NCI-H1092 treated with DMSO at 0.1 percent for 48 hours (cell line): ENCODE results near the gene PLXNB2.

Source experiments
- DNase-seq: peaks from one replicate; lab custom pipeline; 2025; lab: John Stamatoyannopoulos, UW

The PLXNB2 gene

DNA sequence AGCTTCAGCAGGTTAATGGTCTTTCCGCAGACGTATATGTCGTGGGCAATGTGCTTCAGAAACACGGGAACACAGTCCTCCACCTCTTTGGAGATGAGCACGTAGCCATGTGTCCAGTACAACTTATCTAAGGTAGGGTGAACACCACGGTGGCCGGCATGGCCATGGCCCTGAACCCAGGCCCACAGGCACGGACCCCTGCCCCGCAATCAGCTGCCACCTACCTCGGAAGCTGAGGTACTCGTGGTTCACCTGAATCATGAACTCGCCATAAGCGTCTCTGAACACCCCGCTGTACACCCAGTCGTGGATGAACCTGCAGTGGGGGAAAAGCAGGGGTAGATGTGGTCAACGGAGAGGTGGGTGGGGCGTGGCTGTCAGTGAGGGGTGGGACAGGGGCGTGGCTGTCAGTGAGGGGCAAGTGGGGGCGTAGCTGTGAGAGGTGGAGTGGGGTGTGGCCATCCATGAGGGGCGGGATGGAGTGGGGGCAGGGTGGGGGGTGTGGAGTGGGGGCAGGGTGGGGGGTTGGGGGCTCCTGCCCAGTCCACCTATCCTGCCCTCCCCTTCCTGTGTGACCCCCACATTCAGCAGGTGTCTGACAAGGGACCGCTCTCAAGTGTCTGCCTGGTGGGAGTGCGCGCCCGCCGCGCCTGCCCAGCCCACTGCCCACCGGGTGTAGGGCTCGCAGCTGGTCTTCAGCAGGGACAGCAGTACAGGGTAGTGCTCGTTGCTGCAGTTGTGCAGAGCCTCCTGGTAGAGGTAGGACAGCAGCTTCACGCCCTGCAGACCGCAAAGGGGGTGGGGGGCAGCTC lies 81.2 kb downstream of the PLXNB2 start:
- DNase-seq: no peak

DNA sequence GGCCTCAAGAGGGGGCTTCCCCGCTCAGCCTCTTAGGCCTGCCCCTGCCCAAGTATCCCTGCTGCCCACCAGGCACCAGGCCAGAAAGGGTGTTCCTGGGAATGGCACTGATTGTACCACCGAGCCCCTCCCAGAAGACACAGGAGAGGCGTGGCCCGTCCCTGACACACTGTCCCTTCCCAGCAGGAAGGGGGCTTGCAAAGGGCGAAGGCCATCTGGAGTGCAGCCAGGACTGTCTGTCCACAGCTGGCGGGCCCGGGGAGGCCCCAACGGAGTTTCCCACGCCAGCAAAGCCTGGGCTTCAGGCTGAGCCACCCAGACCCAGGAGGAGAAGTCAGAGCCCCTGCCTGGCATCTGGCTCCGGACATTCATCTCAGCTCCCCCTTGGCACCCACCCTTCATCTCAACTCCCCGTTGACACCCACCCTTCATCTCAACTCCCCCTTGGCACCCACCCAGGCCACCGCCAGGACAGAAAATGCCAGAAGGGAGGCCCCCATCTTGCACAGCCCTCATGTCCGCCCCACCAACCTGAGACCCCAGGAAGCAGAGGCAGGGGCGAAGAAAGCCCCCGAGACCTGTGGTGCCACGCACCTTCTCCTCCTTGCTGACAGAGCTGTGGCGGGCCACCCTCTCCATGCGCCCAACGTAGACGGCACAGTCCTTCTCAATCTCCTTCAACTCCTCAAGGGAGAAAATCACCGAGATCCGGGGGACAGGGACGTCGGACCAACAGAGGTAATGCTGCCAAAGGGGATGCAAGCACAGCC lies 82.1 kb downstream of the PLXNB2 start:
- DNase-seq: no peak
